Measurements from ENCODE around the gene KLHL28. TPM values are rescaled to one million over a fixed set of nuclear protein-coding genes. Genes with fewer than 3 reads are reported as not detected.

KLHL28 gene
- total RNA-seq, 6 experiments from 2014 or later = 3.4 to 7.8 (median 6.1) TPM

DNA sequence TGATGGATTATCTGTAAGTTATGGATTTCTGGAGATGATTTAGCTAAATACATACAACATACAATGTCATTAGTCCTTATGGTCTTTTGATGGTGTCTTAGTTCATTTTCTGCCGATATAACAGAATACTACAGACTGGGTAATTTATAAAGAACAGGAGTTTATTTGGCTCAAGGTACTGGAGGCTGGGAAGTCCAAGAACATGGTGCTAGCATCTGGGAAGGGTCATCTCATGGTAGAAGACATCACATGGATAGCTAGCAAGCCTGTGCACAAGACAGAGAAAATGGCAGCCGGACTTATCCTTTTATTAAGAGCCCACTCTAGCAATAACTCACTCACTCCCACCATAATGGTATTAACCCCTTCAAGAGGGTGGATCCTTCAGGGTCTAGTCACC, 24.2 kb downstream of the KLHL28 start:
- ATAC-seq = no peak
- H3K27ac ChIP-seq = no peak overlapping the region
- no peaks in the 10 kb centered on the region for H3K36me3 ChIP-seq
- no peaks in the 10 kb centered on the region for H3K27me3 ChIP-seq
- intact Hi-C loops (cut with DNase I) = no loop called here
- WGBS (ENCODE audit: insufficient coverage, low coverage, low lambda C conversion rate, missing lambda C conversion rate) = 100% methylated on average over 2 of the region's 2 CpGs
- no peak overlapping the region for H3K4me3 ChIP-seq
- no peaks in the 10 kb centered on the region for H3K4me1 ChIP-seq
- H3K9me3 ChIP-seq = no peaks in the 10 kb centered on the region
- no peak for DNase-seq
- TF ChIP-seq, protein P1, sequence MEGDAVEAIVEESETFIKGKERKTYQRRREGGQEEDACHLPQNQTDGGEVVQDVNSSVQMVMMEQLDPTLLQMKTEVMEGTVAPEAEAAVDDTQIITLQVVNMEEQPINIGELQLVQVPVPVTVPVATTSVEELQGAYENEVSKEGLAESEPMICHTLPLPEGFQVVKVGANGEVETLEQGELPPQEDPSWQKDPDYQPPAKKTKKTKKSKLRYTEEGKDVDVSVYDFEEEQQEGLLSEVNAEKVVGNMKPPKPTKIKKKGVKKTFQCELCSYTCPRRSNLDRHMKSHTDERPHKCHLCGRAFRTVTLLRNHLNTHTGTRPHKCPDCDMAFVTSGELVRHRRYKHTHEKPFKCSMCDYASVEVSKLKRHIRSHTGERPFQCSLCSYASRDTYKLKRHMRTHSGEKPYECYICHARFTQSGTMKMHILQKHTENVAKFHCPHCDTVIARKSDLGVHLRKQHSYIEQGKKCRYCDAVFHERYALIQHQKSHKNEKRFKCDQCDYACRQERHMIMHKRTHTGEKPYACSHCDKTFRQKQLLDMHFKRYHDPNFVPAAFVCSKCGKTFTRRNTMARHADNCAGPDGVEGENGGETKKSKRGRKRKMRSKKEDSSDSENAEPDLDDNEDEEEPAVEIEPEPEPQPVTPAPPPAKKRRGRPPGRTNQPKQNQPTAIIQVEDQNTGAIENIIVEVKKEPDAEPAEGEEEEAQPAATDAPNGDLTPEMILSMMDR (IDR thresholded peaks at IDR 0.05) = no peak
- TF ChIP-seq POLR2A (IDR thresholded peaks at IDR 0.05) = no peak

DNA sequence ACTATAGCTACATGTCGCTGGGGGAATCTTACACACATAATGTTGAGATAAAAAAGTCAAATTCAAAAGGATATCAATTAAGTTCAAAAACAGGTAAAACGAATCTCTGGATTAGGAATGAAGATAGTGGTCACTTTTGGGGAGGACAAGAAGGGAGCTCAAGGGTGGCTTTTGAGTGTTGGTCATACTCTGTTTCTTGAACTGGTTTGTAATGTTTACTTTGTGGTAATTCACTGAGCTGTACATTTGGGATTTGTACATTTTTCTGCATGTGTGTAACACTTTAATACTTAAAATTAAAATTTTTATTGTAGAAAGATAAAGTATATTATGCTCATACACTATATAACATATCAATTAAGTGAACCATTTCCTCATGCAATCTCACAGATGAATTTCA, 26.6 kb downstream of the KLHL28 start:
- H3K36me3 ChIP-seq = no peaks in the 10 kb centered on the region
- no peak overlapping the region for H3K4me3 ChIP-seq
- H3K9me3 ChIP-seq = no peaks in the 10 kb centered on the region
- no peaks in the 10 kb centered on the region for H3K4me1 ChIP-seq
- intact Hi-C loops (cut with DNase I) = no loop called here
- no peak for ATAC-seq
- H3K27ac ChIP-seq = no peak overlapping the region
- no peak for TF ChIP-seq POLR2A (IDR thresholded peaks at IDR 0.05)
- TF ChIP-seq, protein P1 (IDR thresholded peaks at IDR 0.05) = no peak
- no peak for DNase-seq
- no peaks in the 10 kb centered on the region for H3K27me3 ChIP-seq
- WGBS (ENCODE audit: insufficient coverage, low coverage, low lambda C conversion rate, missing lambda C conversion rate) = 86% methylated on average over 2 of the region's 2 CpGs

DNA sequence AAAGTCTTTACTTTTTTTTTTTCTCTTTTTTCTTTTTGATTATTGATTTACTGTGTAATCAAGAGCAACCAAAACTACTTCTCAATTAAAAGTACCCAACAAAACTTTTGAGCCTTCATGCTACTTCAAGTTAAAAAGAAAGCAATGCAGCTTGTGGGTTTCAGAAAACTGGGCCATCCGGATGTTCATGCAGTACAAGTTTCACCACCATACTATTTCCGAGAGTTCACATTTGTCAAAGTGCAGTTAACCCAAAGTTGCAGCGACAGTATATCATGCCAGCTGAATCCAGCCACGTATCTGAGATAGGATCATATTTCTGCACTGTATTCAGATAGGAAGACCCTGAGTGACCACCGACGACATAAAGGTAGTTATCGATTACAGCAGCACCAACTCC, 33.0 kb downstream of the KLHL28 start:
- no peaks in the 10 kb centered on the region for H3K4me1 ChIP-seq
- WGBS (ENCODE audit: insufficient coverage, low coverage, low lambda C conversion rate, missing lambda C conversion rate) = 88% methylated on average over 7 of the region's 7 CpGs

DNA sequence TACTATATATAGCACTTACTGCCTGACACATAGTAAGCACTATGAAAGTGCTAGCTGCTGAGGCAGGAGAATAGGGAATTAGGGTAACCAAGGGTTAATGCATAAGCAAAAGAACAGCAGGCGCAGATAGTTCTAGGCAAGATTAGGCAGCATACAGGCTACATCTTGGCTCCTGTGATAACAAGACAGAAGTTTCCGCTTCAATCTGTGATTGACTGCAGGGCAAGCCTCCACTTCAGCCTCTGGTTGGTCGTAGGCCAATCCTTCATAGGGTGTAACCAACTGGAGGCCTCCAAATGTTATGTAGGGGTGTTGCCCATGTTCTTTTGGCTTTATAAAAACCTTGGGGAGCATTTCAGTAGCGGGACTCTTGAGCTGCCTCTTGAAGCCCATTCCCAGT, 46.9 kb downstream of the KLHL28 start:
- no peak for DNase-seq
- no peak overlapping the region for H3K27ac ChIP-seq
- no peaks in the 10 kb centered on the region for H3K4me1 ChIP-seq
- H3K27me3 ChIP-seq = peaks cover 0 to 8% of the 10 kb centered on the region in 2 donors
- no peaks in the 10 kb centered on the region for H3K9me3 ChIP-seq
- TF ChIP-seq POLR2A (IDR thresholded peaks at IDR 0.05) = no peak
- TF ChIP-seq, protein P1 (IDR thresholded peaks at IDR 0.05) = no peak
- H3K36me3 ChIP-seq = no peaks in the 10 kb centered on the region
- H3K4me3 ChIP-seq = no peak overlapping the region
- intact Hi-C loops (cut with DNase I) = loop anchor here (5.0 to 10.0 kb wide), 2 partner anchors 340 to 352 kb away; partner anchors contain the start of gene MIS18BP1 (in 1 of the 2)
- 54% methylated on average over 2 of the region's 4 CpGs for WGBS (ENCODE audit: insufficient coverage, low coverage, low lambda C conversion rate, missing lambda C conversion rate)
- ATAC-seq = no peak

More for the DNA sequence above, 33.0 kb downstream of the KLHL28 start:
- DNase-seq (no peak), ATAC-seq (no peak)
- Histone ChIP-seq H3K27me3 (no peaks in the 10 kb centered on the region), H3K9me3 (no peaks in the 10 kb centered on the region), H3K27ac (no peak overlapping the region), H3K36me3 (no peaks in the 10 kb centered on the region), H3K4me3 (no peak overlapping the region)
- intact Hi-C loops (cut with DNase I) = no loop called here
- TF ChIP-seq POLR2A (IDR thresholded peaks at IDR 0.05) = no peak
- TF ChIP-seq, protein P1 (IDR thresholded peaks at IDR 0.05) = no peak

Data from right lobe of liver (tissue), 6 donors.